ENCODE measurements around the gene IGLL5.

DNA sequence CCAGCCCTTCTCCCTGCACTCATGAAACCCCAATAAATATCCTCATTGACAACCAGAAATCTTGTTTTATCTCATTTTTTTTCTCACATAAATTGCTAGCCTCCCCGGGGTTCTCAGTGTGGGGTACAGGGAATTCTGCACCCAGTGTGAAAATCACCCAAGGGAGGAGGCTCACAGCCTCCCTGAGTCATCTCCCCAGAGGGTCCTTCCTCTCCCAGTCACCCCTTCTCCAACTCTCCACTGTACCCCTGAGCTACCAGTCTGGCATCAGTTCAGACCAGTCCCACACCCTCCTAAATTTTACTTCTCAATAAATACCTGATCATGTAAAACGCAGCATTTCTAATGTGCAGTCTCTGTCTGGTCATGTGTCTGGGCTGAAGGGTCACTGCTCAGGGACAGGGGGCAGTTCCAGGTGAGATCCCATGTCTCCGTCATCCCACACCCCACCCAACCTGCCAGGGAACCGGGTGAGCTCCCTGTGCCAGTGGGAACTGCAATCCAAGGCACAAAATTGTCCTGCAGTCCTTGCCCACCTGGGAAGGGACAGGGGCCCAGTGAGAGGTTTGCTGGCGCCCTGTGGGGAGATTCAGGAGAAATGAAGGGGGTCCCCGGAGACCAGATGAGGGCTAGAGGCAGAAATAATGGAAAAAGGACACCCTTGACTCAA lies 8.3 kb downstream of the IGLL5 start:
- TF ChIP-seq FOXK2 (conservative IDR thresholded peaks at IDR 0.05 in 1 of 2, IDR thresholded peaks at IDR 0.05 in 1 of 2; ENCODE audit: low read depth in 2 of 2) (no peak), HNRNPK (IDR thresholded peaks at IDR 0.05; ENCODE audit: low read depth, low read length, poor library complexity, severe bottlenecking) (no peak), SREBF2 (CRISPR knock-in tag; IDR thresholded peaks at IDR 0.05) (no peak), NRF1 (conservative IDR thresholded peaks at IDR 0.05 in 1 of 2, IDR thresholded peaks at IDR 0.05 in 1 of 2) (no peak), POLR2A (conservative IDR thresholded peaks at IDR 0.05) (no peak)

Data from K562 (cell line).